GM18520 (cell line): ENCODE measurements around the gene DGKZ.

ENCODE experiments used
- ATAC-seq: cut with Tn5 transposase; IDR thresholded peaks from one replicate; pipeline ENCODE4 v1.9.1; 2021; ENCODE audit not compliant: unreplicated experiment

The DGKZ gene

GRCh38 chr11:46326813-46327416 is 20.3 kb upstream of the DGKZ start:
- no peak for ATAC-seq

- no peak for ATAC-seq
Observed at GRCh38 chr11:46327829-46328228, 19.4 kb upstream of the DGKZ start.

GRCh38 chr11:46330154-46330553 is 17.1 kb upstream of the DGKZ start:
- no peak for ATAC-seq

GRCh38 chr11:46330563-46331281 is 16.5 kb upstream of the DGKZ start:
- ATAC-seq, result no peak

- no peak for ATAC-seq
Observed at GRCh38 chr11:46331282-46331984, 15.8 kb upstream of the DGKZ start.

- no peak for ATAC-seq
Observed at GRCh38 chr11:46332093-46332567, 15.1 kb upstream of the DGKZ start.

GRCh38 chr11:46332568-46333393 is 14.5 kb upstream of the DGKZ start:
- no peak for ATAC-seq

GRCh38 chr11:46333394-46333947 is 13.8 kb upstream of the DGKZ start:
- no peak for ATAC-seq

GRCh38 chr11:46334211-46334610 is 13.1 kb upstream of the DGKZ start:
- no peak for ATAC-seq

GRCh38 chr11:46335271-46335670 is 12.0 kb upstream of the DGKZ start:
- no peak for ATAC-seq

- ATAC-seq, result no peak
Observed at GRCh38 chr11:46335890-46336562, 11.2 kb upstream of the DGKZ start.

- no peak for ATAC-seq
Observed at GRCh38 chr11:46336563-46337180, 10.6 kb upstream of the DGKZ start.

GRCh38 chr11:46337626-46338345 is 9.5 kb upstream of the DGKZ start:
- no peak for ATAC-seq

GRCh38 chr11:46338636-46338987 is 8.7 kb upstream of the DGKZ start:
- ATAC-seq, result no peak

GRCh38 chr11:46338988-46339666 is 8.1 kb upstream of the DGKZ start:
- no peak for ATAC-seq

- ATAC-seq, result no peak
Observed at GRCh38 chr11:46339816-46340215, 7.4 kb upstream of the DGKZ start.

- no peak for ATAC-seq
Observed at GRCh38 chr11:46341454-46341853, 5.8 kb upstream of the DGKZ start.

GRCh38 chr11:46342239-46342638 is 5.0 kb upstream of the DGKZ start:
- ATAC-seq, result no peak

GRCh38 chr11:46343520-46343919 is 3.7 kb upstream of the DGKZ start:
- ATAC-seq, result no peak
